BJ (cell line): Measurements from ENCODE around the gene TNIK. TPM values are rescaled to one million over a fixed set of nuclear protein-coding genes. Genes with fewer than 3 reads are reported as not detected.

Experiments
- CTCF ChIA-PET: fragments of 350-600 bp; formaldehyde crosslinking; extraction: SDS; loops from one replicate; lab custom pipeline; 2021; ENCODE audit warnings: antibody characterized with exemption, inconsistent platforms; lab: Yijun Ruan, JAX
- POLR2A ChIA-PET: fragments of 300-600 bp; sonication (Branson Sonifier 250); formaldehyde crosslinking; extraction: SDS; loops from one replicate; lab custom pipeline; 2021; ENCODE audit warnings: antibody characterized with exemption; lab: Charles Lee
- DNase-seq: peaks from one replicate; pipeline ENCODE4 v3.0.0-alpha.2; 2011; ENCODE audit warnings: low read depth
- H3K27me3 ChIP-seq: 2 replicates; pipeline ENCODE4 v1.6.0; 2011; ENCODE audit warnings: low read length; ENCODE audit not compliant: control insufficient read depth, insufficient read depth
- H3K36me3 ChIP-seq: 2 replicates; pipeline ENCODE4 v1.5.1; 2011; ENCODE audit warnings: low read length; ENCODE audit not compliant: control insufficient read depth, insufficient read depth
- H3K4me3 ChIP-seq: 2 replicates; pipeline ENCODE4 v1.5.1; 2011; ENCODE audit warnings: low read depth, mild to moderate bottlenecking, control low read depth, low read length
- polyA plus RNA-seq: library from polyadenylated mRNA; depleted of rRNA; stranded (reverse); fragments of >200 nt; gene quantifications from 2 replicates; pipeline ENCODE4 v1.2.3, GENCODE V29; 2011
- TF ChIP-seq, protein P1 (sequence below): IDR thresholded peaks from 2 replicates; pipeline ENCODE4 v1.5.1; 2011; ENCODE audit warnings: low read depth, mild to moderate bottlenecking, control low read depth, inconsistent platforms, low read length, moderate library complexity; ENCODE audit not compliant: insufficient read depth

TNIK gene
- polyA plus RNA-seq, 1 experiment = 2.1 TPM

- TF ChIP-seq, protein P1, sequence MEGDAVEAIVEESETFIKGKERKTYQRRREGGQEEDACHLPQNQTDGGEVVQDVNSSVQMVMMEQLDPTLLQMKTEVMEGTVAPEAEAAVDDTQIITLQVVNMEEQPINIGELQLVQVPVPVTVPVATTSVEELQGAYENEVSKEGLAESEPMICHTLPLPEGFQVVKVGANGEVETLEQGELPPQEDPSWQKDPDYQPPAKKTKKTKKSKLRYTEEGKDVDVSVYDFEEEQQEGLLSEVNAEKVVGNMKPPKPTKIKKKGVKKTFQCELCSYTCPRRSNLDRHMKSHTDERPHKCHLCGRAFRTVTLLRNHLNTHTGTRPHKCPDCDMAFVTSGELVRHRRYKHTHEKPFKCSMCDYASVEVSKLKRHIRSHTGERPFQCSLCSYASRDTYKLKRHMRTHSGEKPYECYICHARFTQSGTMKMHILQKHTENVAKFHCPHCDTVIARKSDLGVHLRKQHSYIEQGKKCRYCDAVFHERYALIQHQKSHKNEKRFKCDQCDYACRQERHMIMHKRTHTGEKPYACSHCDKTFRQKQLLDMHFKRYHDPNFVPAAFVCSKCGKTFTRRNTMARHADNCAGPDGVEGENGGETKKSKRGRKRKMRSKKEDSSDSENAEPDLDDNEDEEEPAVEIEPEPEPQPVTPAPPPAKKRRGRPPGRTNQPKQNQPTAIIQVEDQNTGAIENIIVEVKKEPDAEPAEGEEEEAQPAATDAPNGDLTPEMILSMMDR = no peak
- Histone ChIP-seq H3K36me3 (no peaks in the 10 kb centered on the region), H3K27me3 (no peaks in the 10 kb centered on the region), H3K4me3 (no peak overlapping the region)
- DNase-seq = no peak
- ChIA-PET CTCF (no interaction called here), POLR2A (no interaction called here)
Measured at GRCh38 chr3:171393032-171393744, 67.0 kb downstream of the TNIK start.

DNA sequence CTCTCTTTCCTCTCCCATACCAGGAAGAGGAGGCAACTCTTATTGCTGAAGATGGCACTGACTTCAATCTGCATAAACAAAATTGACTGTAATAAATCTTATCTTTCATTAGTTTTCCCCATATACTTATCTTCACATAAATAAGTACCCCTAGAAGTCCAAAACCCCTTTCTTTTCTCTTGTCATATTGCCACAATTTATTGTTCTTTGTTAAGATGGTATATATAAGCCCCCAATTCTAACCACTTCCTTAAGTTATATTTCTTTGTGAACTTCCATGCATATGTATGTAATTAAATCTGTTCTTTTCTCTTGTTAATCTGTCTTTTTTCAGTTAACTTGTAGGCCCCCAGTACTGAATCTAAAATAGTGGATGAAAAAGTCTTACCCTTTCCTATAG, 68.8 kb downstream of the TNIK start:
- no peaks in the 10 kb centered on the region for H3K27me3 ChIP-seq
- no peak overlapping the region for H3K4me3 ChIP-seq
- TF ChIP-seq, protein P1 = no peak
- no peaks in the 10 kb centered on the region for H3K36me3 ChIP-seq
- ChIA-PET POLR2A (no interaction called here), CTCF (no interaction called here)
- no peak for DNase-seq

GRCh38 chr3:171390051-171390941, 69.9 kb downstream of the TNIK start:
- ChIA-PET POLR2A (no interaction called here), CTCF (interaction anchor here (1.2 kb wide), 1 partner anchor 41 kb away, joined by 4 read pairs; no protein-coding TSS in a partner anchor)
- Histone ChIP-seq H3K36me3 (no peaks in the 10 kb centered on the region), H3K4me3 (no peak overlapping the region), H3K27me3 (no peaks in the 10 kb centered on the region)
- TF ChIP-seq, protein P1 = no peak
- DNase-seq = no peak

DNA sequence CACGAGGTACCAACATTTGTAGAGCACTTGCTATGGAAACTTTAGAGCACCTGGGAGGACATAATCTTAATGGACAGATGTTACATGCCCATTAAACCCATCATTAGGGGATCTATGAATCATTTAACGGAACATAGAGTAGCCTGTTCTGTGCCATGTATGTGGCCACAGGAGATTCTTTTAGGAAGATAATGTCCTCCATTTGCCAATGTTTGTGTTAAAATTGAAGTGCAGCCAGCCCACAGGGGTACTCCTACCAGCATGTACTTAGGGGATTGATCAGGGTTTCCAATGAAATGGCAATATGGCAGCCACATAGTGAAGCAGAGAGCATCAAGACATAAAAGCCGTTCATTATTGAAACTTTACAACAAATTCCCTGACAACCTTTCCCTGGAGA, 70.7 kb downstream of the TNIK start:
- ChIA-PET CTCF (interaction anchor here (1.2 kb wide), 1 partner anchor 42 kb away, joined by 4 read pairs; no protein-coding TSS in a partner anchor), POLR2A (no interaction called here)
- no peak overlapping the region for H3K4me3 ChIP-seq

More for the DNA sequence above, 70.7 kb downstream of the TNIK start:
- no peaks in the 10 kb centered on the region for H3K36me3 ChIP-seq
- H3K27me3 ChIP-seq = no peaks in the 10 kb centered on the region
- DNase-seq = no peak
- TF ChIP-seq, protein P1 = no peak
